C4-2B (cell line): ENCODE measurements around the gene OR14A16.

Source experiments
- CTCF ChIP-seq: fragments of 450-650 bp; conservative IDR thresholded peaks from 2 replicates; pipeline ENCODE4 v1.5.1; 2017; ENCODE audit warnings: mild to moderate bottlenecking
- ZFX ChIP-seq: fragments of 450-650 bp; IDR thresholded peaks from 2 replicates; pipeline ENCODE4 v1.6.1; 2017

- no peak for TF ChIP-seq CTCF
- TF ChIP-seq ZFX: no peak
Observed at GRCh38 chr1:247849616-247850015, 25.7 kb upstream of the OR14A16 start.
